ENCODE results near the gene TTN.
"Not testable (repeated sequence)": the region's sequence is repeated elsewhere in the genome, so short reads cannot be mapped to it uniquely, and the experiment has no call there.

TTN gene

GRCh38 chr2:178525460-178525859, 281.8 kb downstream of the TTN start:
- not testable (repeated sequence) for DNase-seq

GRCh38 chr2:178525010-178525409, 282.2 kb downstream of the TTN start:
- DNase-seq: not testable (repeated sequence)

GRCh38 chr2:178523596-178524134, 283.6 kb downstream of the TTN start:
- no peak for DNase-seq

DNA sequence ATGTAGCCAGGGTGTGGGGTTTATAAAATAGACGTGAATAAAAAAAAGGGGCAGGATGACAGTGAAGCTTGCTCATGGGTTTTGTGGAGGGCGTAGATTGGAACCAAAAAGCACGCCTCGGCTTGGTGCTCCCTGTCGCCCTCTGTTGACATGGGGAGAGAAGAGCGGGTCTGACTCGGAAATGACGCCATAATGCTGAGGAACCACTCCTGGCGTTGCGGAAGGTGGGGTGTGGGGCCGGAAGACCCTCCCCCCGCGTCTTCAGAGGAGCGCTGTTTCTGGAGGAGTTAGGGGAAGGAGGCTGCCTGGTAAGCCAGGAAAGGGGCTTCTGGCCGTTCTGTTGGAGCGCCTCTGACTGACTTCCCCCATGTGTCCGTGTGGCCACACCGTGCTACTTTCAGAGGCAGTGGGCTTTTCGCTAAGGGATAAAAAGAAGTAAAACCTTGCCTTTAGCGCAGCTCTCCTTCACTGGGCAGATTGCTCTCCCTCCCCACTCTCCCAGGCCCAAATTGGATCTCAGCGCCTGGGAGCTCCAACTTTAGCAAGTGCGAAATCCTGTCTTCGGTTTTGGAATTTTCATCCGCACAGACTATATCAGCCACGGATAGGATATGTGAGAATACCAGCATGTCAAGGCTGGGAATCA, 284.1 kb downstream of the TTN start:
- peak; percentile 70 for DNase-seq

GRCh38 chr2:178521304-178522150, 285.7 kb downstream of the TTN start:
- no peak for DNase-seq

- DNase-seq: no peak
These were observed 289.7 kb downstream of the TTN start for GRCh38 chr2:178517496-178517895.

- no peak for DNase-seq
These were observed 292.6 kb downstream of the TTN start for GRCh38 chr2:178514664-178515063.

GRCh38 chr2:178513876-178514275, 293.3 kb downstream of the TTN start:
- DNase-seq: no peak

- no peak for DNase-seq
These were observed 294.7 kb downstream of the TTN start for GRCh38 chr2:178512484-178512883.

GRCh38 chr2:178510384-178510783, 296.8 kb downstream of the TTN start:
- DNase-seq: no peak

GRCh38 chr2:178508646-178509045, 298.6 kb downstream of the TTN start:
- no peak for DNase-seq

DNA sequence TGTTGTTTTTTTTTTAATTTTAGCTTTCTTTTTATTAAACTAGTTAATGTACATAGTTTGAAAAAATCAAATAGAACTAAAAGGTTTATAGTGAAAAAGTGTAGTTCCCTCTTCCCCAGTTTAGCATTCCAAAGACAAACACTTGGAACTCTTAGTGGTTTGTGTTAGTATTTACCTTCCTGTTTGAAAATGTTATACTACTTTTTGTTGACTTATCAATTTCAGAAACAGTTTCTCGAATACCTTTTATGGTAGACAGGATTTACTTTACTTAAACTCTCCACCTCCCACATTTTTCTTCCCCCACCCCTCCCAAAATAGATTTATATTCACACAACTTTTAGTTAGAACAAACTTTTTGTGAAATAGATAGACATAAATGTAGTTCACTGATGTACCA, 300.3 kb downstream of the TTN start:
- no peak for DNase-seq

GRCh38 chr2:178506524-178506923, 300.7 kb downstream of the TTN start:
- DNase-seq: no peak

- DNase-seq: no peak
These were observed 301.1 kb downstream of the TTN start for GRCh38 chr2:178506101-178506500.

DNA sequence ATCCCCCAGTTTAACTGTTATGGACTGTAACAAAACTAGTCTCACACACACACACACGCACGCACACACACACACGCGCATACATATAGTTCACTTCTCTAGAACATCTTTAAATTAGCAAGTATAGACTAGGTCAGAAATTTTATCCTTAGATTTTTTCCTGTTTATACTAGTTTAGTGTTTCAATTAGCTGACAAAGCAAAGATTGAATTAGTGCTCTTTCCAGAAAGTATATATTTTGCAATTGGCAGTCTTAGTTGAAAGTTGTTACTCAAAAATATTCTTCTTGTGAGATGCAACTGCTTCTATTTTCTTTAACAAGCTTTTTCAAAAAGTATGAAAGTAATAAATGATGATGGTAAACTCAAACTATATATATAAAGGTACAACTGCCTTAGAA, 304.5 kb downstream of the TTN start:
- DNase-seq: no peak

DNA sequence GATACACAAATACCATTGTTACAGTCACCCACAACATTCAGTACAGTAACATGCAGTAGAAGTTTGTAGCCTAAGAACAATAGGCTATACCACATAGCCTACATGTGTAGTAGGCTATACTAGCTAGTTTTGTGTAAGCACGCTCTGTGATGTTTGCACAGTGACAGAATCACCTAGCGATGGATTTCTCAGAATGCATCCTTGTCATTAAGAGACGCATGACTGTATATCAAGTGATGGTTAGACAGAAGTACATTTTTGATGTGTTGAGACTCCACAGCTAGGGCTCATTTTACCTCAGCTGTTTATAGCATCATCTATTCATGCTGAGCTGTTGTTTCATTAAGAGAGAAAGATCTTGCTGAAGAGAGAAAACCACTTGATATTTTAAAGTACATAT, 307.6 kb downstream of the TTN start:
- no peak for DNase-seq

DNA sequence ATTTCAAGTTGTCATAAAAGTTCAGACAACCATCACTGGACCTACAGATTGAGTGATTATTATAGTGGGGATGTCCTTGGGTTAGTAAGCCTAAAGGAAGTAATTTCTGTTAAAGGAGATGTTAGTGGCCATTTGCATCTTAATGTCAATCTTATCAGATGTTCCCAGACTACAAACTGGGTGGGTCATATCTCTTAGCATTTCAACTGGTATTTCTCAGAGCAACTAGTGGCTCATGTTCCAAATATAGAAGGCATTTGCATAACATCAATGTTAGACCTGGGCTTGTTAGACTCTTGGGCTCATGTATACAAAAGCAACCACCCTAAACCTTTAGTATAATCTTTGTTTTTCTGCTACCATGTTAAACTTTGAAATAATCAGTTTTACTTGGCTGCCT, 309.1 kb downstream of the TTN start:
- no peak for DNase-seq

GRCh38 chr2:178496049-178496448, 311.2 kb downstream of the TTN start:
- no peak for DNase-seq

DNA sequence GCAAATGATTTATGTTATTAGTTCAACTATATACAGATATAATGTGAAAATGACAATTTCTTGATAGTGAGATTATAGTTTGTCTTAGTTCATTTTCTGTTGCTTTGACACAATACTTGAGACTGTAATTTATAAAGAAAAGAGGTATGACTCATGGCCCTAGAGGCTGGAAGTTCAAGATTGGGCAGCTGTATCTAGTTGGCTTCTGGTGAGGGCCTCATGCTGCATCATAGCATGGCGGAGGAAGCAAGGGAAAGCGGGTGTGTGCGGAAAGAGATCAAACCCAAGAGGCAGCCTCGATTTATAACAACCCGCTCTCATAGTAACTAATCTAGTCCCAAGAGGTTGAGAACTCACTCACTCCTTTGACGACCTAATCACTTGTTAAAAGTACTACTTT, 315.6 kb downstream of the TTN start:
- no peak for DNase-seq

GRCh38 chr2:178485356-178485755, 321.9 kb downstream of the TTN start:
- no peak for DNase-seq

GRCh38 chr2:178484245-178485041, 322.8 kb downstream of the TTN start:
- no peak for DNase-seq

- no peak for DNase-seq
These were observed 324.8 kb downstream of the TTN start for GRCh38 chr2:178482437-178482836.

All from DMS 273 treated with DMSO at 0.1 percent for 48 hours (cell line).